CD4-positive, alpha-beta T cell treated with Interleukin-4 for 4 hours (primary cell): Measurements from ENCODE around the gene PSMG4.

Experiments used
- DNase-seq: peaks from one replicate; pipeline ENCODE4 v3.0.0-alpha.2; 2020

The PSMG4 gene

DNA sequence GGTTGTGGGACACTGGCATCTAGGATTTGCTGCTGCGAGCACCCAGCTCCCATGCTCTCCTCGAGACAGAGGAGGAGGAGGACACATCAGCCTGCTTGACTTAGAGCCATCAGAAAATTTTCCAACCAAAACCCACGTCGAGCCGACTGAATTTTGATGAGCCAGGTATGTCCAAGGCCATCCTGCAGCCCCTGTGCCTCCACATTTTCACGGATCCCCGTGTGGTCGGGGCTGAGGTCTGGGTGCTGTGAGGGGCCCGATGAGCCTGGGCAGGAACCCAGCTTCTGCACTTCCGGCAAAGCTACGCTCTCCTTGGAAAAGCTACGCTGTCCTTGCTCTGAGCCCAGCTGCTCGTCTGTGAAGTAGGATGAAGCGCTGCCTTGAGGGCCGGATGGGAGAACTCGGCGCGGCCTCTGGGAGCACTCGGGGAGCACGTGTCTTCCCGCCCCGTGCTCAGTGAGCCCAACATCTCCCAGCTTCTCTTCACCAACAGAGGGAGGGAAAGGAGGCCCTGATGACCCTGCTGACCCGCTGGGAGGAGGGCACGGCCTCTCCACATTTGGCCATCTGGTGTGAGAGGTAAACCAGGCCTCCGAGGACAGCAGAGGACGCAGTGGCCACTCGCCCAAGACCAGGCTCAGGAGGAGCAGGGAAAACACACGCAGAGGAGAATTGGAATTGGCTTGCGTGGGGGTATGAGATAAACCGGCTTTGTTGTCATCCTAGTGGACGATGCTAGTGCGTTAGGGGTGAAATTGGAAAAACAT is 33.9 kb downstream of the PSMG4 start:
- DNase-seq = no peak

DNA sequence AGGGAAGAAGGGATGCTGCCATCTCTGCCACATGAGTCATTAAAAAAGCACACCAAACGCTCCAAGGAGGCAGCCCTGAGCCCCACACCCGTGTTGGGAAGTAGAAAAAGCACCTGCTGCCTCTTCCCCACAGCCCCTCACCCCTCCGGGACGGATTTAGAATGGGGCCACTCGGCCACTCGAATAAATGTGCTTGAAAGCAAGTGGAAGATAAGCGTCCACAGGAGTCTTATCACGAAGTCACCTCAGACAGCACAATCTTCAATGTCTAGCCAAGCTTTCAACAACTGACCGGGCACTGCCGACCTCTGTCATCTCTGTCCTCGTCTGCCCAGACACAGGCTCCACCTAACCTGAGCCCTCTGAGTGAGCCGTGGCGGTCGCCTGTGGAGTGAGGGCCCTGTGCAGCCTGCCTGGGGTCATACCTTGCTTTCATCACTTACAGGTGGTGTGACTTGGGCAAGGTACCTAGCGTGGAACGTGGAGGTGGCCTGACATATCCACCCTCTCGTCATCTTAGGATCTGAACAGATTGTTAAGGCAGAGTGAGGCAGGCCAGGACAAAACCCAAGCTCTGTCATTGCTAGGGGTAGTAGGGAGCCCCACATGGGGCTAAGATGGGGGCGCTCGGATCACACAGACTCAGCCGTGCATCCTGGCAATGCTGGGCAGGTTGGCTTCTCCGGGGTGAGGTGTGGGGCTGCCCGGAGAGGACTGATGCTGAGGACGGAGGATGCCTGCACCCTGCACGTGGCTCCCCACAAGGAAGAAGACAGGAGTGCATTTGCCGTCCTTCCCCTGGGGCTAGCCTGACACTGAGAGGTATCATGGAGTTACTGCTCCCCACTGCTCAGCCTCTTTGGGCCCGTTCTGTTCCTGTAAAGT is 34.8 kb downstream of the PSMG4 start:
- DNase-seq = no peak

DNA sequence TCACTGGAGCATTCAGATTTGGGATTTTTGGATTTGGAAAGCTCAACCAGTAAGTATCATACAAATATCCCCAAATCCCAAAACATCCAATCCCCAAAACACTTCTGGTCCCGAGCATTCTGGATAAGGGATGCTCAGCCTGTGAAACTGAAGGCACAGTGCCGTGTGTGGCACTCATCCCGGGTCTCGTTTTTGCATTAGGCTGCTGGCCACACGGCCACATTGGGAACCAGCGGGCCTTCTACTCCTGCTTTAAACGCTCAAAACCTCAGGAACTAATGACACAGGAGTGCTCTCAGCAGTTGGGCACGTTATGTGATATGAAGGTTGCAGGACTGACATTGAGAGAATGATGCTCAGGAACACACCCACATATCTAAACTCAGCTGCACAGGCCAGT is 35.6 kb downstream of the PSMG4 start:
- DNase-seq = no peak

DNA sequence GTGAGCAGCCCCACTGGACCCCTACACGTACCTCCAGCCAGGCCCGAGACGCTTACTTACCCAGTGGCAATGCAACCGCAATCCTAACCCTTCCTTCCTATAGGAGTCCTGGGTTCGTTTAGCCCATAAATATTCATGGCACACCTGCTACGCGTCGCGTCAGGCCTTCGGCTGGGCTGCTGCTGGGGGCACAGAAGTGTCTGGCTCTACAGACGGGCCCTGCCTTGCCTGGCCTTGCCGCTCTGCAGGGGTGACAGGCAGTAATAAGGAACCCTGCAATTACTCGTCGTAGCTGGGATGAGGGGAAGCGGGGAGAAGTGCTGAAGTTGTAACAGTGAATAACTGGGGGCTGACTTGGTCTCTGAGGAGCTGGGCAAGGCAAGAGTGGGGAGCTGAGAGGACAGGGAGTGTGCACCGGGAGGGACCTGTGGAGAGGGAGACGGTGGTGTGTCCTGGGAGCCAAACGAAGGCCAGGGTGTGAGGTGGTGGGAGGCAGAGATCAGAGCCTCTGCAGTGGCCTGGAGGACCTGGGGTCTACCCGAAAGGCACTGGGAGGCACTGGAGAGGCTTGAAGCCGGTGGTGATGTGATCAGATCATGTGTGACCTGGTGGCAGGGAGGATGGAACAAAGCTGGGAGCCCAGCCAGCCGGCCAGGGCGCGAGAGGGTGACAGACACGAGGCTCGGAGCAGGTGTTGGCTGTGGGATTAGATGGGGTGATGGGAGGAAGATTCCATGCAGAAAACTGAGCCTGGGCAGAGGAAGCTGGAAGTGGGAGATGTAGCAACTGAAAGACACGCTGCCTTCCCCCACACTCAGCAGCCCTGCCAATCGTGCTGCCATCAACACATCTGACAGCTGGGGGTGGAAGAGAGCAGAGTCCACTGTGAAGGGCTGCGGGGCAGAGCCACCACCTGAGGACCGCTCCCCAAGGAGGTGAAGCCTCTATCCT is 36.4 kb downstream of the PSMG4 start:
- DNase-seq = no peak

DNA sequence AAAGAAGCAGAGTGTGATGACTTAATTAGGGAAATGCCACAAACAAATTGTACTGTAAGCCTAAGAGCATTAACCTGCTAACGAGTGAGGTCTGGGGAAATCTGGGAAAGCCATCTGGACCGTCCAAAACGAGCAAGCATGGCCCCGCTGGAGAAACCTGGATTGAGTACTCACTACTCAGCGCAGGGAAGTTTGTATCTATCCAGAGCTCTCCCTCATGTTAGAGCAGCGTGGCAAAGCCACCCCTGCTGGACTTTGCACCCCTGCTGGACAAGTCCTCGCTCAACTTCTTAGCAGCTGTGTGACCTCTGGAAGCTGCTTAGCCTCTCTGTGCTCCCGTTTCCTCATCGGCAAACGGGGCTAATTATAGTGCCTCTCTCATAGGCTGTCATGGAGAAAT is 37.3 kb downstream of the PSMG4 start:
- no peak for DNase-seq

DNA sequence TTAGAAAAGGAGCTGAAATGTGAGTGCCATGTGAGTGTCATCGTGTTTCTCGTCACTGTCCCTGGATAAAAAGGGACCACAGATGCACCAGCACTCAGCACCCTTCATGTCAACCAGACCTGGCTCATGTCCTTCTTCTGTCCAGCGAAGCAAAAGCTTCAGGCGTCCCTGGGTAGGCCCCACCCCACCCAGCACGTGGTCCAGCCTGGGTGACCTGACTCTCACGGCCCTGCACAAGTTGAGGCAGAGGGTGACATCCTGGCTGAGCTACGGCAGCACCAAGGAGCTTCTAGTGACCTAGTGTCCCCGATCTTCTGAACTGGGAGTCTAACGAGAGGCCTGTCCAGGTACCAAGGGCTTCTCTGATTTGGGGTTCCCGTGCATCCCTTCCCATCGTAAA is 37.8 kb downstream of the PSMG4 start:
- no peak for DNase-seq

DNA sequence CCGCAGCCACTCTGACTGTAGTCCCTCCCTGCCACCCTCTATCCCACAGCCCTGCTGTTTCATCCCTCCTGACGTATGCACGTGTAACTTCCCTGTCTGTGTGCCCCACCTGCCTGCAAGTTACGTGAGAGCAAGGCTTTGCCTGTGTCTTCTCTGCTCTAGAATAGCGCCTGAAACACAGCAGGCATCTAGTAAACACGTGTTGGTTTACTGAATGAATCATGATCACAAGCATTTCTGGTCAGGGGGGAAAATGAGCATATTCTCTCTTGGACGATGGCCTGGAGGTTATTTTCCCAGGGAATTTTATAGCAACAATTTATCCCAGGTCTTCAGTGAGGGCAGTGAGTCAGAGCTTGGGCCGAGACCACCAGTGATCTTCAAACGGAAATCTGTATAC is 38.3 kb downstream of the PSMG4 start:
- no peak for DNase-seq

DNA sequence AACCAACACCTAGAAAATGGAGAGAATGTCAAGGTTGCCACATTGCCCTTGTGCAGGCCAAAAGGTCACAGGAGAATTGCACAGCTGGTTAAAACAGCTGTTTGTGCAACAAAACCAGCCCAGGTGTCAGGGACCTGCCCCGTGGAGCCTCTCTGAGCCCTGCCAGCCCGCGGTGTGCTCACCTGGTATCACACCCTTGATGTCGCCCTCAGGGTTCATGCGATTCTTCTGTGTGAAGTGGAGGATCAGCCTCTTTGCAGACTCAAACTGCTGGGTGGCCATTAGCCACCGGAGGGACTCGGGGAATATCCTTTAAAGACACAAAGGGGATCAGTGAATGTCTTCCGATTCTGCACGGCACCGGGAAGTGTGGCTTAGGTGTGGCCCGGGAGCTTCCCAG is 39.2 kb downstream of the PSMG4 start:
- DNase-seq = no peak

DNA sequence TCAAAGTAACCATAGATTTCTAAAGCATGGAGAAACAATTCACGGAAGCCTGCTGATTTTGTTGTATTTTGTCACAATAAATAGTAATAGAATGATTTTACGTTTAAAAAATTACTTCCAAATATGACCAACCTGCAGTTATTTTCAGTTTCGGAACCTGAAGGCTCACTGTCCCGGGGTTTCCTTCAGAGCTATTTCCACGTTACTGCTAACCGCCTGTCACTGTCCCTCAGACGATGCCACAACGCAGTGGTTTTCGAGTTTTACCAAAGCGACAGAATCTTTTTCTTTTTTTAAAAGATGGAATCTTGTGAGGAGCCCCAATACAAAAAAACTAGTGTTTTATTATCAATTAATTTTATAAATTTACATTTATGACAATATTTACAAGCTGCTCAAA is 40.5 kb downstream of the PSMG4 start:
- no peak for DNase-seq

DNA sequence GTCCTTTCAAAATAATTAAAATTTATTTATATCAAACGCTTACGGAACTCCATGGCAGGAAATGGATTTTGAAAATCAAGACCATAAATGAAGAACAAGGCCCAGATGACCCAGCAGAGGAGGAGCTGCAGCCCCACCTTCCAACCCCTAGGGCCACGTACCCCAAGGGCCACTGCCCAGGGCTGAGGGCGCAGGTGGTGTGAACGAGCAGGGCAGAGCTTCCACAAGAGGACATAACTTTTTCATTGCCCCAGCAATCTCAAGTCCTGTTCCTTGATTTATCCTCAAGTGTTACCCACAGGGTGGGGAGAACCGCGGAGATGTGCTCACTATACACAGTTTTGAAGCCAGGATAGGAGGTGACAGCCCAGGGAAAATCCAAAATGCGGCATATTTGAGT is 42.8 kb downstream of the PSMG4 start:
- no peak for DNase-seq

DNA sequence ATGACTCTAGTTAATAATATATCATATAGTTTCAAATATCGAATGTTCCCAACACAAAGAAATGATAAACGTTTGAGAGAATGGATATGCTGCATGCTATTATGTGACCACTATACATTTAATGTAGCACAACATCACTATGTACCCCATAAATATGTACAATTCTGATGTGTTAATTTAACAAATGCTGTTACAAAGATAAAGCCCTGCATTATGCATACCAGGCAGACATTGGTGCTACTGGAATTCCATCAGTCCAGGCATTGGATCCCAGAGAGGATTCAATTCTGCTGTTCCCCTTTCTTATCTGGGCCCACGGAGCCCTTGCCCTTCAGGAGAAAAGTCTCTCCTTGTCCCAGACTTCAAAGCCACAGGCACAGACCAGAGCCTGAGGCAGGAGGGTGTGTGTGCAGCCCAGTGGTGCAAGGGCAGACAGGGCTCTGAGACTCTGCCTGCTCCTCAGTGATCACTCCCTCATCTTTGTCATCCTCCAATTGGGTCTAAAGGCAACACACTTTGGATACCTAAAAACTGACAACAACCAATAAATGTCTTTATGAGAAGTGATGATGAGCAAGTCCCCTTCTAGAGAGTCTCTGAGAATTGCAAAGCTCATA is 45.2 kb downstream of the PSMG4 start:
- DNase-seq = no peak

DNA sequence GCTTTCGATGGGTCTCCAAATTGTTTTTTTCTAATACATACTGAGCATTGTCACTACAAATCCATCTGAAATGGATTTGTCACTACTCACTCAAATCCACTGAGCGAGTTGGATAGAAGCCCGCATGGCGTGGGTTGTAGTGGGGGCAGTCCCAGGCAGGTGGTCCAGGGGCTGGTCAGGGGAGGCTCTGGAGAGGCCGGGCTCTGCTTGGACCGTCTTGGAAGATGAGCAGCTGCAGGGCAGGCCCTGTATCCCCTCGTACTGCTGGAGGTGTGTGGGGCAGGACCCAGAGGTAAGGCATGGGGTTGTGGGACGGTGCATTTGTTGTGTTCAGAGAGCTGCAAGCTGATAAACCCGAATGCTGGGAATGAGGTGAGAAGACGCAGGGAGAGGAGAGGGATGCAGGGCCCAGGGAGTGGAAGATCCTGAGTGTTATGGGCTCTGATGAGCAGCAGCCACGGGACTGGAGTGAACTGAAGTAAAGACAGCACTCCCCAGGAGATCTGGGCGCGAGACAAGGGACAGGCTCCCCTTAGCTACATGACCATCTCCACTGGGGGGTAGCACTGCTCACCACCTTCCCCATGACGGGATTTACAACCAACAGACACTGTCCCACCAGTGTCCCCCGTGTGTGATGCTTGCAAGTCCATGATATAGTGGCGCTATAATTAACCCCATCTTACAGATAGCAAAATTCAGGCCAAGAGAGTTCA is 45.9 kb downstream of the PSMG4 start:
- DNase-seq = no peak

DNA sequence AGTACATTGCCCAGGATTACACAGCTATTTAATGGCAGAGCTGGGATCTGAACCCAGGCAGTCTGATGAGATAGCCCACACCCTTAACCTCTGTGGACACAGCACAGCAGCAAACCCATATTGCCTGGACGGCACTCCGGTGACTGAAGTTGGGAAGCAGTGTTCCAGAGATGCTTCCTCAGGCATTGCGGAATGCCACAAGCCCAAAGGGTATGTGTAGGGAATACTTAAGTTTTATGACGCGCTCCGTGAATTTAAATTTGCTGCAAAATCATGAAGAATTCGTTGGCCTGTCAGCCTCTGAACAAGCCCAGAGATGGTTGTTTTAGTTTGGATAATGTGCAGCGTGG is 46.4 kb downstream of the PSMG4 start:
- DNase-seq = no peak

DNA sequence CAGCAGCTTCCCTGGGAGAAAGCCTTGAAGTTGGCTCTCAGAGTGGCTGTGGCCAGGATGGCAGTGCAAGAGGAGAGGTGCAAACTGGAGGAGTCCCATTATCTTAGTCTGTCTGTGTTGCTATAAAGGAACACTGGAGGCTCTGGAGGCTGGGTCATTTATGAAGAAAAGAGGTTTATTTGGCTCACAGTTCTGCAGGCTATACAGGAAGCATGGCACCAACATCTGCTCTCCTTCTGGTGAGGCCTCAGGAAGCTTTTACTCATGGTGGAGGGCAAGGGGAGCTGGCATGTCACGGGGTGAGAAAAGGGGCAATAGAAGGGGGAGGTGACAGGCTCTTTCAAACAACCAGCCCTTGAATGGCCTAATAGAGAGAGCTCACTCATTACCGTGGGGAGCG is 47.1 kb downstream of the PSMG4 start:
- no peak for DNase-seq

DNA sequence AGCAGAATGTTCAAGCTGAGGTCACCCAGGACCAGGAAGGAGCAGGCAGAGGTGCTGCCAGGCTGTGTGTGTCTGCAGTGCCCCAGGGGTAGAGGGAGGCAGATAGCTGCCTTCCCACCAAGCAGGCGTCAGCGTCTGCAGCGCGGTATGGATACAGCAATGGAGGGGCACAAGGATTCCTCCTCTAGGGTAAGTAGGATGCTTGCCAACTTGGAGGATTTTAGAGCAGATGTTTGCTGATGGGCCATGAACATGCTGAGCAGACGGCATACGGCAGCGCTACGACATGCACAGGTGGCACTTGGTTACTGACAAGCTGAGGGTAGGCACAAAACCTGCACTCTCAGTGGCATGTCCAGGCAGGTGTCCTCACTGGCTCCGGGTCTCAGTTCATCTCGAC is 48.1 kb downstream of the PSMG4 start:
- no peak for DNase-seq

DNA sequence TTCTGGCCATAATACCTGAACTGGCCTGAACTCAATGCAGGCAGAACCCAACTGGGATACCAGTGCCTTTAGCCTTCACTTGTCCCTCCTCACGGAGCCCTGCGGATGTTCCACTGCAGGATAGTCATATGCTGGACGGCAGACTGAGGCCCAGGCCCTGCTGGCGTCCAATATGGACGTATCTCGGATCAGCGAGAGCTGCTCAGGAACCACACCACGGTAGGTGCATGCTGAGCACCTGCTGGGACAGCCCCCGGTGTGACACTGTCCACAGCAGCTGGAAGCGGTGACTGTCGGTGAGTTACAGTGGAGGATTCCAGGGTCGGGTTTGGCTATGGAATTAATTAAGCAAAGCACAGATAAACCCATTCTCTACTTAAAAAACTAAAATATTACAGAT is 48.7 kb downstream of the PSMG4 start:
- no peak for DNase-seq

DNA sequence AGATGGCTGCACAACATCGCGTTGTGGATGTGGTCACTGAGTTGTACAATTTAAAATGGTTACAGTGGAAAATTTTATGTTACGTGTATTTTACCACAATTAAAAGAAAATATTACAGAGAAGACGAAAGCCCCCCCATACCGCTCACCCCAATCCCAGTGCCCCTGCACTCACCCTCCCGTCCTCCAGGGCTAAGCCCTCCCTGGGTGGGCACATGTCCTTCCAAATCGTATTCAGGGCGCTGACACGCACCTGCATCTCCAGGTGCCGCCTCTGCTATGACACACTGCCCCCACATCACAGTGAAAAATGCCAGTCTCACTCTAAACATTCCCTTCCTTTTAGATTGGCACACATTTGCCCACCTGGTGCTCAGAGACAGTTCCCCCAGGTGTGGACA is 49.4 kb downstream of the PSMG4 start:
- no peak for DNase-seq

DNA sequence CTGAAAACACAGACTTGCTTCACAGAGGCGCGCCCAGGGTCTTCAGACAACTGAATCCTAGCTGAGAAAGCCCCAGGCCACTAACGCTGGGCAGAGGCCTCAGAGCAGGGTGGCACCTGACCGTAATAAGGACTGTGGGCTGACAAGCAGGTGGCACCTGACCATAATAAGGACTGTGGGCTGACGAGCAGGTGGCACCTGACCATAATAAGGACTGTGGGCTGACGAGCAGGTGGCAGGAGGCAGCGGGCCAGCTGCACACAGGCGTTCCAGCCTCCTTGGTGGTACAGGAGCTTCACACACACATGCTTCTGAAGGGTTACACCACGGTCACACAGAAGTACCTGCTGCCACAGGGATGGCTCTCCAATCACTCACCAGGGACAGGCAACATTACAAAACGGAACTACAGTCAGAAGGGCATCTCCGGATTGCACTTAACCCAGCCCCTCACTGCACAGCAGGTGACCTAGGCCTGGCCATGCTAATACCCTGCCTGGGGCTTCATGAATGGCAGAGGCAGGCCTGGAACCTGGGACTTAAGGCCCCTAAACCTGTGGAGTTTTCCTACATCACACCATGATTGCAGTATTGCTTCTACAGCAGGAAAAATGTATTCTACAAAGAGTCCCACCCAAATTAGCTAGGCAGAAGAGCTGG is 50.8 kb downstream of the PSMG4 start:
- no peak for DNase-seq

DNA sequence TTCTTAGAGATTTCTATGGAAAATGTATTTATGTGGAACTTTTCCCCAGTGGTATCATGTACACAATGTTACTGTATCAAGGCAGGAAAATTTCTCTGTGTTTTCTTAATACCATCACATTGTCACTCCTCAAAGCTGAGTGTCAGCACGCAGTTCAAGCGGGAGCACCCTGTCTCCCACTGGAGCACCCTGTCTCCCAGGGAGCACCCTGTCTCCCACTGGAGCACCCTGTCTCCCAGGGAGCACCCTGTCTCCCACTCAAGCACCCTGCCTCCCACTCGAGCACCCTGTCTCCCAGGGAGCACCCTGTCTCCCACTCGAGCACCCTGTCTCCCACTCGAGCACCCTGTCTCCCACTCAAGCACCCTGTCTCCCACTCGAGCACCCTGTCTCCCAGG is 51.3 kb downstream of the PSMG4 start:
- DNase-seq = no peak

DNA sequence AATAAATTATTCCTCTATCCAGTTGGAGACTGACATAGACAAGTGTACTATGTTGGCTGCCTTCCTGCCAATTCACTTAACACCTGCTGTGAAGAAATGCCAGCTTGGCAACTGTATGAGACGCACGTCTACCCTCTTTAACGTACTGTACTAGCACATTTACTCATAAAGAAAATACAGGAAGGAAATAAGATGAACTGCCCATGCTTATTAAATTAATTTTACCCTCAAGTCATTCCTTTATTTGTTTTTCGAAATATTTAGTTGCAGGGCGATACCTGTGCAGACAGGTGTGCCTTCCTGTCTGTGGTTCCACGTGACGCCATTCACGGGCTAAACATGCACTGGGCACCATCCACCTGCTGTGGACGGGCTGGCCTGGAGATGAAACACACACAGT is 52.0 kb downstream of the PSMG4 start:
- DNase-seq = no peak

DNA sequence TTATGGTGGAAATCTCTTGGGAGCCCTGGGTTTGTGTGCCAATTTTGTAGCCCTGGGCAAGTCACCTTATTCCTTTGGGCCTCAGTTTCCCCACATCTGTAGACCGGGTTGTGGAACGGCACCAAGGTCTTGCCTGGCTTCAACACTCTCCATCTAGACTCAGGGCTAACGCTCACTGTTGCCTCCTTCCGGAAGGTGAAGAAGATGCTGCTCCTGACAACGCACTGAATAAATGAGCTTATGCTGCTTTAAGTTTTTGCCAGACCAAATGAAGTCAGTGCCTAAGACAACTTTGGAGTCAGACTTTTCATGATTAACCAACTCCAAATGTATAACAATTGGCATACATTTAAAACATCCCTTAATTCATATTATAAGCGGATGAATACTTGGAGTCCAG is 53.1 kb downstream of the PSMG4 start:
- no peak for DNase-seq
